ENCODE results near the gene VWA2.

Gene VWA2

DNA sequence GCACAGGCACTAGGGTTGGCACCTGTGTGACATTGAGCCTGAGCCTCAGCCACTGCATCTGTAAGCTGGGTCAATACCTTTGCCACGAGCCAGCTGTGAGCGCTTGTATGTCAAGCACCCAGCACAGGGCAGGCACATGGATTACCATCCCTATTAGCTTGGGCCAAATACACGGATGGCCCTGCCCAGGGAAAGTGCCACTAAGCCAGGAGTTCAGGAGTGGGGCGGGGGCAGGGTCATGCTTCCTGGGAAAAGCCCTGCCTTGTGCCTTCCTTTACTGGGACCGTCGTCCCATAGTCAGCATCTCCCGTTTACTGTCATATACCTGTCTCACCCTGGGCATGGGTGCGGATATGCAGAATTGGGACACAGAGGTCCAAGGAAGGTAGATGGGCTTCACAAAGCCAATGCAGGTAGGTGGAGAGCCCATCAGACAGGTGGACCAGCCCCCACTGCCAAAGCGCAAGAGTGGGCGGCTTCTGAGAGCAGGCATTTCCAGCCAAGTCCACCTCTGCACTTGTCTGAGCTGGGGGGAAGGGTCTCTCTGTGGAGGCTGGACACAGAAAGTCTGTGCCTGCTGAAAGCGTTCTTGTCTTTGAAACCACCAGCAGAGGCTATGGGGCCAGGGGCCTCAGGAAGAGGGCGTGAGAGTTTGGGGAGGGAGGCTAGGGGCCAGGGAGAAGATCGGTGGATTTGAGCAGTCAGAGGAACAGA lies 72.6 kb downstream of the VWA2 start:
- Histone ChIP-seq H3K4me1 (ENCODE audit: control insufficient read depth in 2 of 2, insufficient read depth in 2 of 2, low read length in 2 of 2) (no peaks in the 10 kb centered on the region), H3K27me3 (ENCODE audit: control insufficient read depth in 2 of 2, insufficient read depth in 2 of 2, low read length in 2 of 2) (no peaks in the 10 kb centered on the region), H3K36me3 (ENCODE audit: control insufficient read depth in 2 of 2, insufficient read depth in 2 of 2, low read length in 2 of 2) (peaks cover 7 to 9% of the 10 kb centered on the region in 2 donors), H3K4me3 (ENCODE audit: low read length in 2 of 2) (no peak overlapping the region), H3K9me3 (ENCODE audit: control insufficient read depth in 2 of 2, low read length in 2 of 2) (no peaks in the 10 kb centered on the region), H3K27ac (ENCODE audit: low read depth in 2 of 2, low read length in 2 of 2) (no peak overlapping the region), H3K9ac (ENCODE audit: low read depth in 1 of 2, low read length in 2 of 2) (no peak overlapping the region)

DNA sequence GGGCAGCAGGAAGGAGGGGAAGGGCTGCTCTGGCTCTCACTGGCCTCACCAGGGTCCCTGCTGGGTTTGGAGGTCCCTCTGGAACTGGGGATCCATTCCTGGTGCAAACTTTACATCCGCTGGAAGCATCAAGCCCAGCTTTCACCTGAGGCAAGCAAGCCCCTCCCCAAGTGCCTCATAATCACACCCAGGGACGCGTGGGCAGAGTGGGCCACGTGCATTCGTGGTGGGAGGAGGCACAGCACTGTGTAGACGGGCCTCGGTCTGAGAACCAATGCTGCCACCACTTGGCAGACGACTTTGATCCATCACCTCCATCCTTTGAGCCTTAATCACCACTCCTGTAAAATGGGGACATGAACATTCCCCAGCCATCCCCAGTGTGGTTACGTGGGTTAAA lies 74.1 kb downstream of the VWA2 start:
- H3K27ac ChIP-seq (ENCODE audit: low read depth in 2 of 2, low read length in 2 of 2), result no peak overlapping the region
- H3K36me3 ChIP-seq (ENCODE audit: control insufficient read depth in 2 of 2, insufficient read depth in 2 of 2, low read length in 2 of 2), result peaks cover 7 to 9% of the 10 kb centered on the region in 2 donors
- H3K9ac ChIP-seq (ENCODE audit: low read depth in 1 of 2, low read length in 2 of 2), result no peak overlapping the region
- no peaks in the 10 kb centered on the region for H3K9me3 ChIP-seq (ENCODE audit: control insufficient read depth in 2 of 2, low read length in 2 of 2)
- H3K27me3 ChIP-seq (ENCODE audit: control insufficient read depth in 2 of 2, insufficient read depth in 2 of 2, low read length in 2 of 2), result no peaks in the 10 kb centered on the region
- no peaks in the 10 kb centered on the region for H3K4me1 ChIP-seq (ENCODE audit: control insufficient read depth in 2 of 2, insufficient read depth in 2 of 2, low read length in 2 of 2)
- no peak overlapping the region for H3K4me3 ChIP-seq (ENCODE audit: low read length in 2 of 2)

GRCh38 chr10:114313866-114314265 lies 74.8 kb downstream of the VWA2 start:
- Histone ChIP-seq H3K27me3 (ENCODE audit: control insufficient read depth in 2 of 2, insufficient read depth in 2 of 2, low read length in 2 of 2) (no peaks in the 10 kb centered on the region), H3K9ac (ENCODE audit: low read depth in 1 of 2, low read length in 2 of 2) (no peak overlapping the region), H3K4me3 (ENCODE audit: low read length in 2 of 2) (no peak overlapping the region), H3K36me3 (ENCODE audit: control insufficient read depth in 2 of 2, insufficient read depth in 2 of 2, low read length in 2 of 2) (peaks cover 7 to 9% of the 10 kb centered on the region in 2 donors), H3K4me1 (ENCODE audit: control insufficient read depth in 2 of 2, insufficient read depth in 2 of 2, low read length in 2 of 2) (no peaks in the 10 kb centered on the region), H3K27ac (ENCODE audit: low read depth in 2 of 2, low read length in 2 of 2) (no peak overlapping the region), H3K9me3 (ENCODE audit: control insufficient read depth in 2 of 2, low read length in 2 of 2) (no peaks in the 10 kb centered on the region)

- H3K9ac ChIP-seq (ENCODE audit: low read depth in 1 of 2, low read length in 2 of 2), result no peak overlapping the region
- H3K9me3 ChIP-seq (ENCODE audit: control insufficient read depth in 2 of 2, low read length in 2 of 2), result no peaks in the 10 kb centered on the region
- H3K36me3 ChIP-seq (ENCODE audit: control insufficient read depth in 2 of 2, insufficient read depth in 2 of 2, low read length in 2 of 2), result peaks cover 7 to 9% of the 10 kb centered on the region in 2 donors
- H3K4me1 ChIP-seq (ENCODE audit: control insufficient read depth in 2 of 2, insufficient read depth in 2 of 2, low read length in 2 of 2), result no peaks in the 10 kb centered on the region
- no peak overlapping the region for H3K27ac ChIP-seq (ENCODE audit: low read depth in 2 of 2, low read length in 2 of 2)
- H3K27me3 ChIP-seq (ENCODE audit: control insufficient read depth in 2 of 2, insufficient read depth in 2 of 2, low read length in 2 of 2), result no peaks in the 10 kb centered on the region
- H3K4me3 ChIP-seq (ENCODE audit: low read length in 2 of 2), result no peak overlapping the region
These were observed 76.7 kb downstream of the VWA2 start for GRCh38 chr10:114315566-114316420.

- Histone ChIP-seq H3K4me1 (ENCODE audit: control insufficient read depth in 2 of 2, insufficient read depth in 2 of 2, low read length in 2 of 2) (no peaks in the 10 kb centered on the region), H3K4me3 (ENCODE audit: low read length in 2 of 2) (no peak overlapping the region), H3K27me3 (ENCODE audit: control insufficient read depth in 2 of 2, insufficient read depth in 2 of 2, low read length in 2 of 2) (no peaks in the 10 kb centered on the region), H3K36me3 (ENCODE audit: control insufficient read depth in 2 of 2, insufficient read depth in 2 of 2, low read length in 2 of 2) (peaks cover 7% of the 10 kb centered on the region in 2 donors), H3K9ac (ENCODE audit: low read depth in 1 of 2, low read length in 2 of 2) (no peak overlapping the region), H3K9me3 (ENCODE audit: control insufficient read depth in 2 of 2, low read length in 2 of 2) (no peaks in the 10 kb centered on the region), H3K27ac (ENCODE audit: low read depth in 2 of 2, low read length in 2 of 2) (no peak overlapping the region)
These were observed 77.7 kb downstream of the VWA2 start for GRCh38 chr10:114316744-114317143.

DNA sequence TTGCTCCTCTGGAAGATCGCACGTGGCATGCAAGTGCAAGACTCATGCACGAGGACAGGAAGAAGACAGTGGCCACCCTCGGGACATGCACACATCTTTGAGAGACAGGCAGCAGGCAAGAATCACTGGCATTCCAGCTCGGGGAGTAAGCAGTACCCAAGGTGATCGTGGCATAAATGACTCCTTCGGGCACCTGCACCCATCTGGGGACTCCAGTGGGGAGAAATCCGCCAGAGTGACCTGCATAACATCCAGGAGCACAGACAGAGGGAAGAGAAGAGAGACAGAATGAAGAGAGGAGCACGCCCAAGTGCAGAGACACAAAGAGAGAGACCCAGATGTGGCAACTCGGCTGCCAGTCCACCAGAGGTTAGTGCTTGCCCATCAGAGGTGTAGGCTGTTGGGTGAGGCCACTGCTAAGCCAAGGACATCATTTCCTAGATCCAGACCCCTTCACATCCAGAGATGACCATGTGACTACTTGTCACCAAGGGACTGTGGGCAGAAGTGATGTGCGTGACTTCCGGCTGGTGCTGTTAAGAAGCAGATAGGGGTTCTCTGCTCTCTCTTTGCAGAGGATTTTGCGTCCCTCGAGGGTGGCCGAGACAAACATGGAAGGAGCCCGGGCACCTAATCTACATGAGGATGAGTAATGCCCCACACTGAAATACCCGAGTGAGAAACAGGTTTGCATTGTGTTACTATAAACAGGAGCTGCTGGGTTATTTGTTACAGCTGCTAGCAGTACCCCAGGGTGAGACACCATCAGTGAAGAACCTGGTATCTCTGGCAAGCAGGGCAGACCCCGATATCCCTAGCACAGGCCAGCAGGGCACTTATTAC lies 80.6 kb downstream of the VWA2 start:
- Histone ChIP-seq H3K4me1 (ENCODE audit: control insufficient read depth in 2 of 2, insufficient read depth in 2 of 2, low read length in 2 of 2) (no peaks in the 10 kb centered on the region), H3K36me3 (ENCODE audit: control insufficient read depth in 2 of 2, insufficient read depth in 2 of 2, low read length in 2 of 2) (peaks cover 0 to 8% of the 10 kb centered on the region in 2 donors), H3K27me3 (ENCODE audit: control insufficient read depth in 2 of 2, insufficient read depth in 2 of 2, low read length in 2 of 2) (no peaks in the 10 kb centered on the region), H3K27ac (ENCODE audit: low read depth in 2 of 2, low read length in 2 of 2) (no peak overlapping the region), H3K9ac (ENCODE audit: low read depth in 1 of 2, low read length in 2 of 2) (no peak overlapping the region), H3K4me3 (ENCODE audit: low read length in 2 of 2) (no peak overlapping the region), H3K9me3 (ENCODE audit: control insufficient read depth in 2 of 2, low read length in 2 of 2) (no peaks in the 10 kb centered on the region)

- Histone ChIP-seq H3K9me3 (ENCODE audit: control insufficient read depth in 2 of 2, low read length in 2 of 2) (no peaks in the 10 kb centered on the region), H3K9ac (ENCODE audit: low read depth in 1 of 2, low read length in 2 of 2) (no peak overlapping the region), H3K36me3 (ENCODE audit: control insufficient read depth in 2 of 2, insufficient read depth in 2 of 2, low read length in 2 of 2) (peaks cover 0 to 6% of the 10 kb centered on the region in 2 donors), H3K27ac (ENCODE audit: low read depth in 2 of 2, low read length in 2 of 2) (no peak overlapping the region), H3K27me3 (ENCODE audit: control insufficient read depth in 2 of 2, insufficient read depth in 2 of 2, low read length in 2 of 2) (no peaks in the 10 kb centered on the region), H3K4me1 (ENCODE audit: control insufficient read depth in 2 of 2, insufficient read depth in 2 of 2, low read length in 2 of 2) (no peaks in the 10 kb centered on the region), H3K4me3 (ENCODE audit: low read length in 2 of 2) (no peak overlapping the region)
These were observed 81.4 kb downstream of the VWA2 start for GRCh38 chr10:114320249-114321116.

DNA sequence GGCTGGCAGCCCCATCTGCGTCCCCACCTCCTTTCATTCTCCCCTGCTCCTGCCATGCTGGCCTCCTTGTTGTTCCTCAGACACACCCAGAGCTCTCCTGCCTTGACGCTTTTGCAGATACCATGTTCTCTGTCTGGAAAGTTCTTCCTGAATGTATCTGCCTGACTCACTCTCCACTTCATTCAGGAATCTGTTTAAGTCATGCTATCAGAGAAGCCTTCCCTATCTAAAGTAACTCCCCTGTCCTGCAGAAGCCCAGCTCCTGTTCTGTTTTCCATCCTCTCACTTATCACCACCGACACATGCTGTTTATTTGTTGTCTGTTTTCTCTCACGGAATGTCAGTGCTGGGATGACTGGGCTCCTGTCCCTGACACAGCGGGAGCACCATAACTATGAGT lies 83.3 kb downstream of the VWA2 start:
- Histone ChIP-seq H3K9ac (ENCODE audit: low read depth in 1 of 2, low read length in 2 of 2) (no peak overlapping the region), H3K4me1 (ENCODE audit: control insufficient read depth in 2 of 2, insufficient read depth in 2 of 2, low read length in 2 of 2) (no peaks in the 10 kb centered on the region), H3K4me3 (ENCODE audit: low read length in 2 of 2) (no peak overlapping the region), H3K27me3 (ENCODE audit: control insufficient read depth in 2 of 2, insufficient read depth in 2 of 2, low read length in 2 of 2) (no peaks in the 10 kb centered on the region), H3K9me3 (ENCODE audit: control insufficient read depth in 2 of 2, low read length in 2 of 2) (no peaks in the 10 kb centered on the region), H3K36me3 (ENCODE audit: control insufficient read depth in 2 of 2, insufficient read depth in 2 of 2, low read length in 2 of 2) (peaks cover 0 to 6% of the 10 kb centered on the region in 2 donors), H3K27ac (ENCODE audit: low read depth in 2 of 2, low read length in 2 of 2) (no peak overlapping the region)

GRCh38 chr10:114323023-114323422 lies 84.0 kb downstream of the VWA2 start:
- Histone ChIP-seq H3K4me3 (ENCODE audit: low read length in 2 of 2) (no peak overlapping the region), H3K27me3 (ENCODE audit: control insufficient read depth in 2 of 2, insufficient read depth in 2 of 2, low read length in 2 of 2) (no peaks in the 10 kb centered on the region), H3K27ac (ENCODE audit: low read depth in 2 of 2, low read length in 2 of 2) (no peak overlapping the region), H3K9me3 (ENCODE audit: control insufficient read depth in 2 of 2, low read length in 2 of 2) (no peaks in the 10 kb centered on the region), H3K36me3 (ENCODE audit: control insufficient read depth in 2 of 2, insufficient read depth in 2 of 2, low read length in 2 of 2) (peaks cover 0 to 6% of the 10 kb centered on the region in 2 donors), H3K4me1 (ENCODE audit: control insufficient read depth in 2 of 2, insufficient read depth in 2 of 2, low read length in 2 of 2) (no peaks in the 10 kb centered on the region), H3K9ac (ENCODE audit: low read depth in 1 of 2, low read length in 2 of 2) (no peak overlapping the region)

Data from mucosa of rectum (tissue), 2 donors.